IMR-90 (cell line): ENCODE data around the gene ELFN2. TPM values are rescaled to one million over a fixed set of nuclear protein-coding genes. Genes with fewer than 3 reads are reported as not detected.

Source experiments
- ATAC-seq: fragments of 200-7000 bp; cut with Tn5 transposase; 2 replicates; pipeline ENCODE4 v1.9.1; 2020; ENCODE audit warnings: low read depth, mild to moderate bottlenecking, moderate library complexity
- BruUV-seq: library from RNA; stranded (reverse); fragments of 400-500 nt; replicated peaks from 2 replicates; lab custom pipeline; 2021; lab: Mats Ljungman, UMichigan
- CTCF ChIA-PET: fragments of 300-600 bp; formaldehyde crosslinking; extraction: SDS; loops from one replicate; lab custom pipeline; 2021; ENCODE audit warnings: antibody characterized with exemption; lab: Yijun Ruan, JAX
- POLR2A ChIA-PET: fragments of 300-600 bp; sonication (Branson Sonifier 250); formaldehyde crosslinking; loops from one replicate; lab custom pipeline; 2022; ENCODE audit warnings: antibody characterized with exemption; ENCODE audit not compliant: unreplicated experiment; lab: Charles Lee
- DNase-seq: peaks from one replicate; pipeline ENCODE4 v3.0.0; 2013
- H2AFZ ChIP-seq: replicated peaks from 2 replicates; pipeline ENCODE3; 2013; ENCODE audit warnings: low read length, mild to moderate bottlenecking; ENCODE audit not compliant: poor library complexity
- H2AK5ac ChIP-seq: 2 replicates; pipeline ENCODE4 v1.6.1; 2013; ENCODE audit warnings: low read depth, low read length, inconsistent platforms
- H2AK9ac ChIP-seq: replicated peaks from 2 replicates; pipeline ENCODE3; 2013; ENCODE audit warnings: mild to moderate bottlenecking, low read depth, low read length, moderate library complexity; ENCODE audit not compliant: poor library complexity
- H2BK120ac ChIP-seq: 2 replicates; pipeline ENCODE4 v1.6.1; 2013; ENCODE audit warnings: low read depth, low read length, inconsistent platforms
- H2BK15ac ChIP-seq: 3 replicates; pipeline ENCODE4 v1.6.1; 2013; ENCODE audit warnings: low read depth, low read length, inconsistent platforms
- H2BK20ac ChIP-seq: 2 replicates; pipeline ENCODE4 v1.6.1; 2013; ENCODE audit warnings: low read depth, mild to moderate bottlenecking, inconsistent platforms, low read length, moderate library complexity
- H2BK5ac ChIP-seq: 2 replicates; pipeline ENCODE4 v1.6.1; 2013; ENCODE audit warnings: mild to moderate bottlenecking, low read depth, low read length, inconsistent platforms; ENCODE audit not compliant: poor library complexity, severe bottlenecking
- H3K14ac ChIP-seq: replicated peaks from 2 replicates; pipeline ENCODE4 v1.6.1; 2013; ENCODE audit warnings: low read depth, low read length, inconsistent platforms
- H3K18ac ChIP-seq: 2 replicates; pipeline ENCODE4 v1.6.1; 2013; ENCODE audit warnings: low read depth, low read length, control low read depth
- H3K23ac ChIP-seq: 2 replicates; pipeline ENCODE4 v1.6.1; 2013; ENCODE audit warnings: low read depth, low read length, inconsistent platforms
- H3K27ac ChIP-seq: 2 replicates; pipeline ENCODE4 v1.5.1; 2013; ENCODE audit warnings: mild to moderate bottlenecking, control low read depth, low read length; ENCODE audit not compliant: insufficient read depth
- H3K27me3 ChIP-seq: 2 replicates; pipeline ENCODE4 v1.6.1; 2013; ENCODE audit warnings: low read length; ENCODE audit not compliant: control insufficient read depth, insufficient read depth
- H3K36me3 ChIP-seq: 2 replicates; pipeline ENCODE4 v1.6.1; 2013; ENCODE audit warnings: low read length, mixed read lengths; ENCODE audit not compliant: control insufficient read depth, insufficient read depth
- H3K4ac ChIP-seq: 2 replicates; pipeline ENCODE4 v1.6.1; 2013; ENCODE audit warnings: low read depth, low read length, inconsistent platforms
- H3K4me1 ChIP-seq: 2 replicates; pipeline ENCODE4 v1.6.1; 2013; ENCODE audit warnings: low read length, mixed read lengths; ENCODE audit not compliant: control insufficient read depth, insufficient read depth
- H3K4me2 ChIP-seq: 2 replicates; pipeline ENCODE4 v1.6.1; 2013; ENCODE audit warnings: low read depth, mild to moderate bottlenecking, control low read depth, low read length, moderate library complexity
- H3K4me3 ChIP-seq: 2 replicates; pipeline ENCODE4 v1.5.1; 2013; ENCODE audit warnings: low read depth, mild to moderate bottlenecking, control low read depth, low read length, moderate library complexity; ENCODE audit not compliant: insufficient read depth
- H3K56ac ChIP-seq: 2 replicates; pipeline ENCODE4 v1.6.1; 2013; ENCODE audit warnings: low read length, inconsistent platforms; ENCODE audit not compliant: insufficient read depth; ENCODE audit errors: extremely low read depth
- H3K79me1 ChIP-seq, 2 experiments: 2 replicates each; pipeline ENCODE4 v1.6.1; 2013; ENCODE audit warnings: low read length in 2 of 2, inconsistent platforms in 1 of 2, low read depth in 1 of 2
- H3K9ac ChIP-seq: 2 replicates; pipeline ENCODE4 v1.6.1; 2013; ENCODE audit warnings: low read depth, low read length, control low read depth
- H3K9me1 ChIP-seq: 2 replicates; pipeline ENCODE4 v1.6.1; 2013; ENCODE audit warnings: low read length, inconsistent platforms; ENCODE audit not compliant: insufficient read depth
- H3K9me3 ChIP-seq: 2 replicates; pipeline ENCODE4 v1.6.1; 2013; ENCODE audit warnings: low read length; ENCODE audit not compliant: control insufficient read depth, insufficient read depth
- H4K20me1 ChIP-seq: 2 replicates; pipeline ENCODE4 v1.6.1; 2013; ENCODE audit warnings: low read length, inconsistent platforms; ENCODE audit not compliant: insufficient read depth
- H4K5ac ChIP-seq: 2 replicates; pipeline ENCODE4 v1.6.1; 2013; ENCODE audit warnings: mild to moderate bottlenecking, low read depth, low read length, control low read depth
- H4K8ac ChIP-seq, 2 experiments: 2 replicates each; pipeline ENCODE4 v1.6.1; 2013; ENCODE audit warnings: low read depth in 2 of 2, low read length in 2 of 2, control low read depth in 1 of 2, inconsistent platforms in 1 of 2
- H4K91ac ChIP-seq: 2 replicates; pipeline ENCODE4 v1.6.1; 2013; ENCODE audit warnings: low read depth, low read length, inconsistent platforms; ENCODE audit not compliant: insufficient read depth
- BHLHE40 ChIP-seq: fragments of 150-350 bp; IDR thresholded peaks from 2 replicates; pipeline ENCODE4 v1.6.1; 2016; ENCODE audit warnings: mild to moderate bottlenecking, low read depth, low read length
- CEBPB ChIP-seq: IDR thresholded peaks from 2 replicates; pipeline ENCODE4 v1.6.1; 2012; ENCODE audit warnings: low read depth, low read length, improper control_type of control experiment
- CHD1 ChIP-seq: IDR thresholded peaks from 2 replicates; pipeline ENCODE4 v1.6.1; 2012; ENCODE audit warnings: low read depth, low read length, improper control_type of control experiment
- CTCF ChIP-seq: conservative IDR thresholded peaks from 2 replicates; pipeline ENCODE4 v1.5.1; 2012; ENCODE audit warnings: mild to moderate bottlenecking, low read depth, low read length, improper control_type of control experiment
- ELK1 ChIP-seq: fragments of 150-350 bp; IDR thresholded peaks from 2 replicates; pipeline ENCODE4 v1.6.1; 2016; ENCODE audit warnings: low read depth, mild to moderate bottlenecking, low read length, moderate library complexity, borderline replicate concordance
- FOS ChIP-seq: fragments of 150-350 bp; IDR thresholded peaks from 2 replicates; pipeline ENCODE4 v1.6.1; 2016; ENCODE audit warnings: low read depth, low read length
- MAFK ChIP-seq: IDR thresholded peaks from 2 replicates; pipeline ENCODE4 v1.6.1; 2012; ENCODE audit warnings: low read depth, low read length, improper control_type of control experiment
- MAZ ChIP-seq: IDR thresholded peaks from 2 replicates; pipeline ENCODE4 v1.6.1; 2012; ENCODE audit warnings: low read depth, mild to moderate bottlenecking, low read length, improper control_type of control experiment, moderate library complexity, borderline replicate concordance
- POLR2A ChIP-seq: IDR thresholded peaks from 2 replicates; pipeline ENCODE4 v1.6.1; 2012; ENCODE audit warnings: mild to moderate bottlenecking, low read depth, low read length
- RAD21 ChIP-seq: IDR thresholded peaks from 2 replicates; pipeline ENCODE4 v1.6.1; 2012; ENCODE audit warnings: low read length, improper control_type of control experiment
- RCOR1 ChIP-seq: IDR thresholded peaks from 2 replicates; pipeline ENCODE4 v1.6.1; 2012; ENCODE audit warnings: mild to moderate bottlenecking, low read length, improper control_type of control experiment; ENCODE audit not compliant: insufficient replicate concordance
- RFX5 ChIP-seq: IDR thresholded peaks from 2 replicates; pipeline ENCODE4 v1.8.0; 2012; ENCODE audit warnings: low read depth, mild to moderate bottlenecking, low read length, moderate library complexity
- WGBS, 2 experiments: methylation state at CpG; one replicate each; pipeline versions ENCODE4 v1.1.5 to v1.1.7; 2013; ENCODE audit warnings: missing lambda C conversion rate in 2 of 2; ENCODE audit not compliant: insufficient read length in 1 of 2; ENCODE audit errors: extremely low coverage in 2 of 2; 5-methylcytosine and 5-hydroxymethylcytosine counted together
- dilution Hi-C: fragments of 300-500 bp; cut with HindIII; formaldehyde crosslinking; loops from one replicate; pipeline ENCODE4 v1.14.3; 2018; ENCODE audit warnings: low sequenced_read_pairs; ENCODE audit not compliant: unreplicated experiment
- in situ Hi-C: fragments of 300-500 bp; cut with MboI; formaldehyde crosslinking; loops from 3 replicates; pipeline ENCODE4 v1.14.3; 2019; ENCODE audit warnings: low sequenced_read_pairs, inconsistent platforms, mixed read lengths
- intact Hi-C: fragments of 100-400 bp; cut with micrococcal nuclease; formaldehyde crosslinking; loops from 2 replicates; pipeline ENCODE4 v1.10.0; 2022
- polyA plus RNA-seq, 3 experiments: library from polyadenylated mRNA; depleted of rRNA; stranded (reverse); fragments of >200 nt; gene quantifications; 2 replicates each; pipeline ENCODE4 v1.2.3, GENCODE V29; 2012; ENCODE audit warnings: low replicate concordance in 1 of 3
- total RNA-seq: library from RNA; depleted of rRNA; stranded (reverse); fragments of >200 nt; gene quantifications from 2 replicates; pipeline ENCODE4 v1.2.3, GENCODE V29; 2012

The ELFN2 gene
- total and polyA plus RNA-seq, 2 of the 4 experiments (the other 2 are of a cell fraction) = 0.72 to 5.0 TPM

GRCh38 chr22:37386441-37386840 is 40.8 kb downstream of the ELFN2 start:
- Histone ChIP-seq H2BK120ac (no peak overlapping the region), H2AK5ac (peak overlapping the region; percentile 14; the same call in 1 of the 2 replicates), H4K5ac (no peak overlapping the region), H2BK15ac (no peak overlapping the region), H4K8ac (no peak overlapping the region), H3K4me1 (peaks cover 4% of the 10 kb centered on the region), H3K18ac (no peak overlapping the region), H2AK9ac (no peak overlapping the region), H3K56ac (no peak overlapping the region), H3K9ac (no peak overlapping the region), H4K91ac (no peak overlapping the region), H3K4me3 (no peak overlapping the region), H3K23ac (no peak overlapping the region), H3K9me1 (no peaks in the 10 kb centered on the region), H3K79me1 (0 out of 4 replicates have a peak, but pooled peaks cover 0 to 5% of the 10 kb centered on the region in 2 experiments), H3K4ac (no peak overlapping the region), H3K27me3 (no peaks in the 10 kb centered on the region; the same call in 1 of the 2 replicates), H3K9me3 (no peaks in the 10 kb centered on the region), H2AFZ (peak overlapping the region; percentile 19), H3K4me2 (no peak overlapping the region), H4K20me1 (peaks cover 8% of the 10 kb centered on the region), H3K27ac (no peak overlapping the region), H3K36me3 (no peaks in the 10 kb centered on the region), H2BK5ac (no peak overlapping the region), H3K14ac (no peak overlapping the region), H2BK20ac (no peak overlapping the region)
- WGBS, 2 experiments = 31% methylated on average over 10 of the region's 19 CpGs; no CpG with 5 or more reads in 1 of the 2 experiments
- in situ Hi-C loops (no loop called here), intact Hi-C loops (no loop called here), dilution Hi-C loops (no loop called here)
- BruUV-seq = no TSS peak
- DNase-seq (no peak), ATAC-seq (no peak)
- ChIA-PET POLR2A (no interaction called here), CTCF (no interaction called here)
- no peak for TF ChIP-seq RAD21
- TF ChIP-seq POLR2A = no peak
- TF ChIP-seq CEBPB = no peak
- no peak for TF ChIP-seq RCOR1
- no peak for TF ChIP-seq CTCF
- TF ChIP-seq MAZ = no peak
- no peak for TF ChIP-seq RFX5
- TF ChIP-seq BHLHE40 = no peak
- TF ChIP-seq MAFK = no peak
- TF ChIP-seq FOS = no peak
- TF ChIP-seq ELK1 = no peak
- no peak for TF ChIP-seq CHD1
